IMR-90 (cell line): ENCODE data around the gene EPC2. TPM values are rescaled to one million over a fixed set of nuclear protein-coding genes. Genes with fewer than 3 reads are reported as not detected.

Experiments used
- ATAC-seq: fragments of 200-7000 bp; cut with Tn5 transposase; 2 replicates; pipeline ENCODE4 v1.9.1; 2020; ENCODE audit warnings: low read depth, mild to moderate bottlenecking, moderate library complexity
- BruUV-seq: library from RNA; stranded (reverse); fragments of 400-500 nt; replicated peaks from 2 replicates; lab custom pipeline; 2021; lab: Mats Ljungman, UMichigan
- CTCF ChIA-PET: fragments of 300-600 bp; formaldehyde crosslinking; extraction: SDS; loops from one replicate; lab custom pipeline; 2021; ENCODE audit warnings: antibody characterized with exemption; lab: Yijun Ruan, JAX
- POLR2A ChIA-PET: fragments of 300-600 bp; sonication (Branson Sonifier 250); formaldehyde crosslinking; loops from one replicate; lab custom pipeline; 2022; ENCODE audit warnings: antibody characterized with exemption; ENCODE audit not compliant: unreplicated experiment; lab: Charles Lee
- DNase-seq: peaks from one replicate; pipeline ENCODE4 v3.0.0; 2013
- H2AFZ ChIP-seq: replicated peaks from 2 replicates; pipeline ENCODE3; 2013; ENCODE audit warnings: low read length, mild to moderate bottlenecking; ENCODE audit not compliant: poor library complexity
- H2AK5ac ChIP-seq: 2 replicates; pipeline ENCODE4 v1.6.1; 2013; ENCODE audit warnings: low read depth, low read length, inconsistent platforms
- H2AK9ac ChIP-seq: replicated peaks from 2 replicates; pipeline ENCODE3; 2013; ENCODE audit warnings: mild to moderate bottlenecking, low read depth, low read length, moderate library complexity; ENCODE audit not compliant: poor library complexity
- H2BK120ac ChIP-seq: 2 replicates; pipeline ENCODE4 v1.6.1; 2013; ENCODE audit warnings: low read depth, low read length, inconsistent platforms
- H2BK15ac ChIP-seq: 3 replicates; pipeline ENCODE4 v1.6.1; 2013; ENCODE audit warnings: low read depth, low read length, inconsistent platforms
- H2BK20ac ChIP-seq: 2 replicates; pipeline ENCODE4 v1.6.1; 2013; ENCODE audit warnings: low read depth, mild to moderate bottlenecking, inconsistent platforms, low read length, moderate library complexity
- H2BK5ac ChIP-seq: 2 replicates; pipeline ENCODE4 v1.6.1; 2013; ENCODE audit warnings: mild to moderate bottlenecking, low read depth, low read length, inconsistent platforms; ENCODE audit not compliant: poor library complexity, severe bottlenecking
- H3K14ac ChIP-seq: replicated peaks from 2 replicates; pipeline ENCODE4 v1.6.1; 2013; ENCODE audit warnings: low read depth, low read length, inconsistent platforms
- H3K18ac ChIP-seq: 2 replicates; pipeline ENCODE4 v1.6.1; 2013; ENCODE audit warnings: low read depth, low read length, control low read depth
- H3K23ac ChIP-seq: 2 replicates; pipeline ENCODE4 v1.6.1; 2013; ENCODE audit warnings: low read depth, low read length, inconsistent platforms
- H3K27ac ChIP-seq: 2 replicates; pipeline ENCODE4 v1.5.1; 2013; ENCODE audit warnings: mild to moderate bottlenecking, control low read depth, low read length; ENCODE audit not compliant: insufficient read depth
- H3K27me3 ChIP-seq: 2 replicates; pipeline ENCODE4 v1.6.1; 2013; ENCODE audit warnings: low read length; ENCODE audit not compliant: control insufficient read depth, insufficient read depth
- H3K36me3 ChIP-seq: 2 replicates; pipeline ENCODE4 v1.6.1; 2013; ENCODE audit warnings: low read length, mixed read lengths; ENCODE audit not compliant: control insufficient read depth, insufficient read depth
- H3K4ac ChIP-seq: 2 replicates; pipeline ENCODE4 v1.6.1; 2013; ENCODE audit warnings: low read depth, low read length, inconsistent platforms
- H3K4me1 ChIP-seq: 2 replicates; pipeline ENCODE4 v1.6.1; 2013; ENCODE audit warnings: low read length, mixed read lengths; ENCODE audit not compliant: control insufficient read depth, insufficient read depth
- H3K4me2 ChIP-seq: 2 replicates; pipeline ENCODE4 v1.6.1; 2013; ENCODE audit warnings: low read depth, mild to moderate bottlenecking, control low read depth, low read length, moderate library complexity
- H3K4me3 ChIP-seq: 2 replicates; pipeline ENCODE4 v1.5.1; 2013; ENCODE audit warnings: low read depth, mild to moderate bottlenecking, control low read depth, low read length, moderate library complexity; ENCODE audit not compliant: insufficient read depth
- H3K56ac ChIP-seq: 2 replicates; pipeline ENCODE4 v1.6.1; 2013; ENCODE audit warnings: low read length, inconsistent platforms; ENCODE audit not compliant: insufficient read depth; ENCODE audit errors: extremely low read depth
- H3K79me1 ChIP-seq, 2 experiments: 2 replicates each; pipeline ENCODE4 v1.6.1; 2013; ENCODE audit warnings: low read length in 2 of 2, inconsistent platforms in 1 of 2, low read depth in 1 of 2
- H3K9ac ChIP-seq: 2 replicates; pipeline ENCODE4 v1.6.1; 2013; ENCODE audit warnings: low read depth, low read length, control low read depth
- H3K9me1 ChIP-seq: 2 replicates; pipeline ENCODE4 v1.6.1; 2013; ENCODE audit warnings: low read length, inconsistent platforms; ENCODE audit not compliant: insufficient read depth
- H3K9me3 ChIP-seq: 2 replicates; pipeline ENCODE4 v1.6.1; 2013; ENCODE audit warnings: low read length; ENCODE audit not compliant: control insufficient read depth, insufficient read depth
- H4K20me1 ChIP-seq: 2 replicates; pipeline ENCODE4 v1.6.1; 2013; ENCODE audit warnings: low read length, inconsistent platforms; ENCODE audit not compliant: insufficient read depth
- H4K5ac ChIP-seq: 2 replicates; pipeline ENCODE4 v1.6.1; 2013; ENCODE audit warnings: mild to moderate bottlenecking, low read depth, low read length, control low read depth
- H4K8ac ChIP-seq, 2 experiments: 2 replicates each; pipeline ENCODE4 v1.6.1; 2013; ENCODE audit warnings: low read depth in 2 of 2, low read length in 2 of 2, control low read depth in 1 of 2, inconsistent platforms in 1 of 2
- H4K91ac ChIP-seq: 2 replicates; pipeline ENCODE4 v1.6.1; 2013; ENCODE audit warnings: low read depth, low read length, inconsistent platforms; ENCODE audit not compliant: insufficient read depth
- BHLHE40 ChIP-seq: fragments of 150-350 bp; IDR thresholded peaks from 2 replicates; pipeline ENCODE4 v1.6.1; 2016; ENCODE audit warnings: mild to moderate bottlenecking, low read depth, low read length
- CEBPB ChIP-seq: IDR thresholded peaks from 2 replicates; pipeline ENCODE4 v1.6.1; 2012; ENCODE audit warnings: low read depth, low read length, improper control_type of control experiment
- CHD1 ChIP-seq: IDR thresholded peaks from 2 replicates; pipeline ENCODE4 v1.6.1; 2012; ENCODE audit warnings: low read depth, low read length, improper control_type of control experiment
- FOS ChIP-seq: fragments of 150-350 bp; IDR thresholded peaks from 2 replicates; pipeline ENCODE4 v1.6.1; 2016; ENCODE audit warnings: low read depth, low read length
- MAFK ChIP-seq: IDR thresholded peaks from 2 replicates; pipeline ENCODE4 v1.6.1; 2012; ENCODE audit warnings: low read depth, low read length, improper control_type of control experiment
- MAZ ChIP-seq: IDR thresholded peaks from 2 replicates; pipeline ENCODE4 v1.6.1; 2012; ENCODE audit warnings: low read depth, mild to moderate bottlenecking, low read length, improper control_type of control experiment, moderate library complexity, borderline replicate concordance
- MXI1 ChIP-seq: IDR thresholded peaks from 2 replicates; pipeline ENCODE4 v1.6.1; 2012; ENCODE audit warnings: low read depth, mild to moderate bottlenecking, low read length, moderate library complexity, borderline replicate concordance
- POLR2A ChIP-seq: IDR thresholded peaks from 2 replicates; pipeline ENCODE4 v1.6.1; 2012; ENCODE audit warnings: mild to moderate bottlenecking, low read depth, low read length
- RAD21 ChIP-seq: IDR thresholded peaks from 2 replicates; pipeline ENCODE4 v1.6.1; 2012; ENCODE audit warnings: low read length, improper control_type of control experiment
- RCOR1 ChIP-seq: IDR thresholded peaks from 2 replicates; pipeline ENCODE4 v1.6.1; 2012; ENCODE audit warnings: mild to moderate bottlenecking, low read length, improper control_type of control experiment; ENCODE audit not compliant: insufficient replicate concordance
- RFX5 ChIP-seq: IDR thresholded peaks from 2 replicates; pipeline ENCODE4 v1.8.0; 2012; ENCODE audit warnings: low read depth, mild to moderate bottlenecking, low read length, moderate library complexity
- SMC3 ChIP-seq: fragments of 150-350 bp; IDR thresholded peaks from 2 replicates; pipeline ENCODE4 v1.6.1; 2016; ENCODE audit warnings: low read depth, mild to moderate bottlenecking, antibody characterized with exemption, low read length, moderate library complexity
- WGBS, 2 experiments: methylation state at CpG; one replicate each; pipeline versions ENCODE4 v1.1.5 to v1.1.7; 2013; ENCODE audit warnings: missing lambda C conversion rate in 2 of 2; ENCODE audit not compliant: insufficient read length in 1 of 2; ENCODE audit errors: extremely low coverage in 2 of 2; 5-methylcytosine and 5-hydroxymethylcytosine counted together
- dilution Hi-C: fragments of 300-500 bp; cut with HindIII; formaldehyde crosslinking; loops from one replicate; pipeline ENCODE4 v1.14.3; 2018; ENCODE audit warnings: low sequenced_read_pairs; ENCODE audit not compliant: unreplicated experiment
- in situ Hi-C: fragments of 300-500 bp; cut with MboI; formaldehyde crosslinking; loops from 3 replicates; pipeline ENCODE4 v1.14.3; 2019; ENCODE audit warnings: low sequenced_read_pairs, inconsistent platforms, mixed read lengths
- intact Hi-C: fragments of 100-400 bp; cut with micrococcal nuclease; formaldehyde crosslinking; loops from 2 replicates; pipeline ENCODE4 v1.10.0; 2022
- polyA plus RNA-seq, 3 experiments: library from polyadenylated mRNA; depleted of rRNA; stranded (reverse); fragments of >200 nt; gene quantifications; 2 replicates each; pipeline ENCODE4 v1.2.3, GENCODE V29; 2012; ENCODE audit warnings: low replicate concordance in 1 of 3
- total RNA-seq: library from RNA; depleted of rRNA; stranded (reverse); fragments of >200 nt; gene quantifications from 2 replicates; pipeline ENCODE4 v1.2.3, GENCODE V29; 2012
- TF ChIP-seq, protein P1 (sequence below): fragments of 150-350 bp; IDR thresholded peaks from 2 replicates; pipeline ENCODE4 v1.6.1; 2016; ENCODE audit warnings: low read depth, mild to moderate bottlenecking, low read length, moderate library complexity, borderline replicate concordance
- TF ChIP-seq, protein P2 (sequence below): conservative IDR thresholded peaks from 2 replicates; pipeline ENCODE4 v1.5.1; 2012; ENCODE audit warnings: mild to moderate bottlenecking, low read depth, low read length, improper control_type of control experiment
- TF ChIP-seq, protein P3 (sequence below): fragments of 150-350 bp; IDR thresholded peaks from 2 replicates; pipeline ENCODE4 v1.6.1; 2017; ENCODE audit warnings: mild to moderate bottlenecking, antibody characterized with exemption, low read length, low read depth

The EPC2 gene
- total and polyA plus RNA-seq, 2 of the 4 experiments (the other 2 are of a cell fraction) = 10.6 to 22.6 TPM

DNA sequence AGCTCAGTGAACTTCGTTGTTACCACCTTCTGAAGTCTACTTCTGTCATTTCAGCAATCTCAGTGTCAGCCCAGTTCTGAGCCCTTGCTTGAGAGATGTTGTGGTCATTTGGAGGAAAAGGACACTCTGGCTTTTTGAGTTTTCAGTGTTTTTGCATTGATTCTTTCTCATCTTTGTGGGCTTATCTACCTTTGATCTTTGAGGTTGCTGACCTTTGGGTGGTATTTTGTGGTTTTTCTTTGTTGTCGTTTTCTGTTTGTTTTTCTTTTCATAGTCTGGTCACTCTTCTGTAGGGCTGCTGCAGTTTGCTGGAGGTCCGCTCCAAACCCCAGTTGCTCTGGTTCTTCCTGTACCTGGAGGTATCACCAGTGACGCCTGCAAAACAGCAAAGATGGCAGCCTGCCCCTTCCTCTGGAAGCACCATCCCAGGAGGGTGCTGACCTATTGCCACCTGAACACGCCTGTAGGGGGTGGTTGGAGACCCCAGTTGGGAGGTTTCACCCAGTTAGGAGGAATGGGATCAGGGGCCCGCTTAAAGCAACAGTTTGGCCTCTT, 74.7 kb downstream of the EPC2 start:
- H3K9me3 ChIP-seq = no peaks in the 10 kb centered on the region

More for the DNA sequence above, 74.7 kb downstream of the EPC2 start:
- Histone ChIP-seq H3K56ac (no peak overlapping the region), H3K9ac (no peak overlapping the region), H3K9me1 (peaks cover 14% of the 10 kb centered on the region; the same call in 1 of the 2 replicates), H4K20me1 (peaks cover 52% of the 10 kb centered on the region), H2AK9ac (no peak overlapping the region), H3K4me2 (no peak overlapping the region), H2BK15ac (no peak overlapping the region), H2AFZ (no peak overlapping the region), H3K79me1 (peaks cover 21 to 56% of the 10 kb centered on the region in 2 experiments), H3K27ac (no peak overlapping the region), H3K23ac (no peak overlapping the region), H4K91ac (no peak overlapping the region), H3K18ac (no peak overlapping the region), H4K5ac (no peak overlapping the region), H3K14ac (no peak overlapping the region), H3K4me1 (peaks cover 11% of the 10 kb centered on the region), H2BK5ac (no peak overlapping the region), H3K36me3 (peaks cover 1% of the 10 kb centered on the region; the same call in 1 of the 2 replicates), H2BK20ac (no peak overlapping the region), H4K8ac (no peak overlapping the region), H2BK120ac (no peak overlapping the region), H3K4ac (no peak overlapping the region), H3K4me3 (no peak overlapping the region), H3K27me3 (no peaks in the 10 kb centered on the region), H2AK5ac (no peak overlapping the region)
- dilution Hi-C loops = no loop called here
- ChIA-PET POLR2A (no interaction called here), CTCF (interaction anchor here (1.4 kb wide), 1 partner anchor 14 kb away, joined by 3 read pairs; no protein-coding TSS in a partner anchor)
- no CpG with 5 or more reads among the region's 6 CpGs for WGBS, 2 experiments
- DNase-seq = no peak
- intact Hi-C loops = no loop called here
- in situ Hi-C loops = no loop called here
- no peak for ATAC-seq
- TF ChIP-seq FOS = no peak
- TF ChIP-seq, protein P1, sequence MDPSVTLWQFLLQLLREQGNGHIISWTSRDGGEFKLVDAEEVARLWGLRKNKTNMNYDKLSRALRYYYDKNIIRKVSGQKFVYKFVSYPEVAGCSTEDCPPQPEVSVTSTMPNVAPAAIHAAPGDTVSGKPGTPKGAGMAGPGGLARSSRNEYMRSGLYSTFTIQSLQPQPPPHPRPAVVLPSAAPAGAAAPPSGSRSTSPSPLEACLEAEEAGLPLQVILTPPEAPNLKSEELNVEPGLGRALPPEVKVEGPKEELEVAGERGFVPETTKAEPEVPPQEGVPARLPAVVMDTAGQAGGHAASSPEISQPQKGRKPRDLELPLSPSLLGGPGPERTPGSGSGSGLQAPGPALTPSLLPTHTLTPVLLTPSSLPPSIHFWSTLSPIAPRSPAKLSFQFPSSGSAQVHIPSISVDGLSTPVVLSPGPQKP = no peak
- TF ChIP-seq SMC3 = no peak
- TF ChIP-seq, protein P2, sequence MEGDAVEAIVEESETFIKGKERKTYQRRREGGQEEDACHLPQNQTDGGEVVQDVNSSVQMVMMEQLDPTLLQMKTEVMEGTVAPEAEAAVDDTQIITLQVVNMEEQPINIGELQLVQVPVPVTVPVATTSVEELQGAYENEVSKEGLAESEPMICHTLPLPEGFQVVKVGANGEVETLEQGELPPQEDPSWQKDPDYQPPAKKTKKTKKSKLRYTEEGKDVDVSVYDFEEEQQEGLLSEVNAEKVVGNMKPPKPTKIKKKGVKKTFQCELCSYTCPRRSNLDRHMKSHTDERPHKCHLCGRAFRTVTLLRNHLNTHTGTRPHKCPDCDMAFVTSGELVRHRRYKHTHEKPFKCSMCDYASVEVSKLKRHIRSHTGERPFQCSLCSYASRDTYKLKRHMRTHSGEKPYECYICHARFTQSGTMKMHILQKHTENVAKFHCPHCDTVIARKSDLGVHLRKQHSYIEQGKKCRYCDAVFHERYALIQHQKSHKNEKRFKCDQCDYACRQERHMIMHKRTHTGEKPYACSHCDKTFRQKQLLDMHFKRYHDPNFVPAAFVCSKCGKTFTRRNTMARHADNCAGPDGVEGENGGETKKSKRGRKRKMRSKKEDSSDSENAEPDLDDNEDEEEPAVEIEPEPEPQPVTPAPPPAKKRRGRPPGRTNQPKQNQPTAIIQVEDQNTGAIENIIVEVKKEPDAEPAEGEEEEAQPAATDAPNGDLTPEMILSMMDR = no peak
- TF ChIP-seq POLR2A = no peak
- TF ChIP-seq CEBPB = no peak
- TF ChIP-seq RCOR1 = no peak
- no peak for TF ChIP-seq MAFK
- no peak for TF ChIP-seq MAZ
- TF ChIP-seq MXI1 = no peak
- TF ChIP-seq, protein P3, sequence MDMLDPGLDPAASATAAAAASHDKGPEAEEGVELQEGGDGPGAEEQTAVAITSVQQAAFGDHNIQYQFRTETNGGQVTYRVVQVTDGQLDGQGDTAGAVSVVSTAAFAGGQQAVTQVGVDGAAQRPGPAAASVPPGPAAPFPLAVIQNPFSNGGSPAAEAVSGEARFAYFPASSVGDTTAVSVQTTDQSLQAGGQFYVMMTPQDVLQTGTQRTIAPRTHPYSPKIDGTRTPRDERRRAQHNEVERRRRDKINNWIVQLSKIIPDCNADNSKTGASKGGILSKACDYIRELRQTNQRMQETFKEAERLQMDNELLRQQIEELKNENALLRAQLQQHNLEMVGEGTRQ = no peak
- TF ChIP-seq RFX5 = no peak
- no peak for TF ChIP-seq BHLHE40
- TF ChIP-seq RAD21 = no peak
- TF ChIP-seq CHD1 = no peak
- no TSS peak for BruUV-seq
